Stomach smooth muscle (tissue), 2 donors: ENCODE measurements around the gene ANO3.

ENCODE experiments used
- H3K27ac ChIP-seq: one replicate; pipeline ENCODE4 v1.7.0; 2013; ENCODE audit warnings: mild to moderate bottlenecking, low read length, inconsistent platforms
- H3K27me3 ChIP-seq, 2 donors: one replicate each; pipeline ENCODE4 v1.7.0; 2013; ENCODE audit warnings: low read length in 2 of 2; ENCODE audit not compliant: insufficient read depth in 2 of 2, control insufficient read depth in 1 of 2
- H3K36me3 ChIP-seq, 2 donors: one replicate each; pipeline ENCODE4 v1.7.0; 2013; ENCODE audit warnings: low read length in 2 of 2; ENCODE audit not compliant: control insufficient read depth in 2 of 2, insufficient read depth in 2 of 2
- H3K4me1 ChIP-seq: one replicate; pipeline ENCODE4 v1.7.0; 2013; ENCODE audit warnings: low read length; ENCODE audit not compliant: control insufficient read depth, insufficient read depth
- H3K4me3 ChIP-seq, 2 donors: one replicate each; pipeline ENCODE4 v1.7.0; 2013; ENCODE audit warnings: low read length in 2 of 2
- H3K9ac ChIP-seq, 2 donors: one replicate each; pipeline ENCODE4 v1.7.0; 2013; ENCODE audit warnings: low read length in 2 of 2, mild to moderate bottlenecking in 1 of 2
- H3K9me3 ChIP-seq, 2 donors: one replicate each; pipeline ENCODE4 v1.7.0; 2013; ENCODE audit warnings: low read length in 2 of 2; ENCODE audit not compliant: control insufficient read depth in 2 of 2
- donor health status: healthy.
- donor health status: Pancreatic carcinoma.

ANO3 gene

GRCh38 chr11:26323837-26324236 is 8.1 kb upstream of the ANO3 start:
- H3K4me3 ChIP-seq: no peak overlapping the region
- H3K9me3 ChIP-seq: no peaks in the 10 kb centered on the region
- no peak overlapping the region for H3K9ac ChIP-seq
- H3K27me3 ChIP-seq: no peaks in the 10 kb centered on the region
- H3K27ac ChIP-seq: no peak overlapping the region
- H3K36me3 ChIP-seq: no peaks in the 10 kb centered on the region
- H3K4me1 ChIP-seq: no peaks in the 10 kb centered on the region

- H3K9ac ChIP-seq: no peak overlapping the region
- no peak overlapping the region for H3K4me3 ChIP-seq
- H3K27me3 ChIP-seq: no peaks in the 10 kb centered on the region
- H3K36me3 ChIP-seq: no peaks in the 10 kb centered on the region
- H3K9me3 ChIP-seq: no peaks in the 10 kb centered on the region
- no peak overlapping the region for H3K27ac ChIP-seq
- no peaks in the 10 kb centered on the region for H3K4me1 ChIP-seq
These were observed 7.7 kb upstream of the ANO3 start for GRCh38 chr11:26324270-26324669.

GRCh38 chr11:26326793-26327400 is 5.0 kb upstream of the ANO3 start:
- no peaks in the 10 kb centered on the region for H3K36me3 ChIP-seq
- H3K9me3 ChIP-seq: no peaks in the 10 kb centered on the region
- no peaks in the 10 kb centered on the region for H3K27me3 ChIP-seq
- no peak overlapping the region for H3K9ac ChIP-seq
- H3K27ac ChIP-seq: no peak overlapping the region
- no peak overlapping the region for H3K4me3 ChIP-seq
- no peaks in the 10 kb centered on the region for H3K4me1 ChIP-seq

GRCh38 chr11:26329206-26329605 is 2.7 kb upstream of the ANO3 start:
- Histone ChIP-seq H3K9ac (no peak overlapping the region), H3K27ac (no peak overlapping the region), H3K27me3 (no peaks in the 10 kb centered on the region), H3K9me3 (no peaks in the 10 kb centered on the region), H3K36me3 (no peaks in the 10 kb centered on the region), H3K4me3 (no peak overlapping the region), H3K4me1 (no peaks in the 10 kb centered on the region)

- H3K27me3 ChIP-seq: no peaks in the 10 kb centered on the region
- no peak overlapping the region for H3K27ac ChIP-seq
- no peaks in the 10 kb centered on the region for H3K36me3 ChIP-seq
- no peak overlapping the region for H3K4me3 ChIP-seq
- H3K9ac ChIP-seq: no peak overlapping the region
- H3K9me3 ChIP-seq: no peaks in the 10 kb centered on the region
- H3K4me1 ChIP-seq: no peaks in the 10 kb centered on the region
These were observed 1.7 kb upstream of the ANO3 start for GRCh38 chr11:26330262-26330661.

GRCh38 chr11:26332572-26332915 is 614 bp downstream of the ANO3 start:
- H3K27me3 ChIP-seq: no peaks in the 10 kb centered on the region
- no peaks in the 10 kb centered on the region for H3K9me3 ChIP-seq
- H3K27ac ChIP-seq: no peak overlapping the region
- peak overlapping the region; percentile 63 to 71 for H3K4me3 ChIP-seq
- H3K9ac ChIP-seq: no peak overlapping the region
- H3K4me1 ChIP-seq: no peaks in the 10 kb centered on the region
- H3K36me3 ChIP-seq: no peaks in the 10 kb centered on the region

- no peaks in the 10 kb centered on the region for H3K27me3 ChIP-seq
- no peak overlapping the region for H3K9ac ChIP-seq
- no peaks in the 10 kb centered on the region for H3K9me3 ChIP-seq
- H3K4me3 ChIP-seq: no peak overlapping the region
- no peaks in the 10 kb centered on the region for H3K4me1 ChIP-seq
- H3K36me3 ChIP-seq: no peaks in the 10 kb centered on the region
- no peak overlapping the region for H3K27ac ChIP-seq
These were observed 2.0 kb downstream of the ANO3 start for GRCh38 chr11:26333906-26334305.

GRCh38 chr11:26335903-26336302 is 4.0 kb downstream of the ANO3 start:
- Histone ChIP-seq H3K9me3 (no peaks in the 10 kb centered on the region), H3K27me3 (no peaks in the 10 kb centered on the region), H3K27ac (no peak overlapping the region), H3K36me3 (no peaks in the 10 kb centered on the region), H3K4me1 (no peaks in the 10 kb centered on the region), H3K4me3 (no peak overlapping the region), H3K9ac (no peak overlapping the region)

GRCh38 chr11:26344647-26345046 is 12.7 kb downstream of the ANO3 start:
- Histone ChIP-seq H3K27me3 (no peaks in the 10 kb centered on the region), H3K9ac (no peak overlapping the region), H3K4me3 (no peak overlapping the region), H3K9me3 (no peaks in the 10 kb centered on the region), H3K4me1 (no peaks in the 10 kb centered on the region), H3K27ac (no peak overlapping the region), H3K36me3 (no peaks in the 10 kb centered on the region)

- Histone ChIP-seq H3K9me3 (no peaks in the 10 kb centered on the region), H3K4me1 (no peaks in the 10 kb centered on the region), H3K27ac (no peak overlapping the region), H3K27me3 (no peaks in the 10 kb centered on the region), H3K4me3 (no peak overlapping the region), H3K36me3 (no peaks in the 10 kb centered on the region), H3K9ac (no peak overlapping the region)
These were observed 16.8 kb downstream of the ANO3 start for GRCh38 chr11:26348776-26349175.

- H3K4me1 ChIP-seq: no peaks in the 10 kb centered on the region
- no peak overlapping the region for H3K4me3 ChIP-seq
- no peaks in the 10 kb centered on the region for H3K36me3 ChIP-seq
- H3K9ac ChIP-seq: no peak overlapping the region
- no peak overlapping the region for H3K27ac ChIP-seq
- H3K9me3 ChIP-seq: no peaks in the 10 kb centered on the region
- no peaks in the 10 kb centered on the region for H3K27me3 ChIP-seq
These were observed 18.1 kb downstream of the ANO3 start for GRCh38 chr11:26350002-26350401.
